HG03196 (cell line): ENCODE measurements around the gene ALKBH8.
A peak's percentile ranks its signal among the peaks of the same experiment; 100 is the strongest.
"Not testable (repeated sequence)": the region's sequence is repeated elsewhere in the genome, so short reads cannot be mapped to it uniquely, and the experiment has no call there.

Source experiments
- ATAC-seq: cut with Tn5 transposase; IDR thresholded peaks from one replicate; pipeline ENCODE4 v1.9.1; 2021; ENCODE audit not compliant: unreplicated experiment

The ALKBH8 gene

GRCh38 chr11:107565219-107565937 is at the start of gene ALKBH8:
TSS of gene ALKBH8 (minus strand) at chr11:107565735. CDS start at chr11:107560893, 4,842 bp downstream.
- ATAC-seq: peak; percentile 79

- no peak for ATAC-seq
Measured at GRCh38 chr11:107612445-107612844, 46.9 kb upstream of the ALKBH8 start.

DNA sequence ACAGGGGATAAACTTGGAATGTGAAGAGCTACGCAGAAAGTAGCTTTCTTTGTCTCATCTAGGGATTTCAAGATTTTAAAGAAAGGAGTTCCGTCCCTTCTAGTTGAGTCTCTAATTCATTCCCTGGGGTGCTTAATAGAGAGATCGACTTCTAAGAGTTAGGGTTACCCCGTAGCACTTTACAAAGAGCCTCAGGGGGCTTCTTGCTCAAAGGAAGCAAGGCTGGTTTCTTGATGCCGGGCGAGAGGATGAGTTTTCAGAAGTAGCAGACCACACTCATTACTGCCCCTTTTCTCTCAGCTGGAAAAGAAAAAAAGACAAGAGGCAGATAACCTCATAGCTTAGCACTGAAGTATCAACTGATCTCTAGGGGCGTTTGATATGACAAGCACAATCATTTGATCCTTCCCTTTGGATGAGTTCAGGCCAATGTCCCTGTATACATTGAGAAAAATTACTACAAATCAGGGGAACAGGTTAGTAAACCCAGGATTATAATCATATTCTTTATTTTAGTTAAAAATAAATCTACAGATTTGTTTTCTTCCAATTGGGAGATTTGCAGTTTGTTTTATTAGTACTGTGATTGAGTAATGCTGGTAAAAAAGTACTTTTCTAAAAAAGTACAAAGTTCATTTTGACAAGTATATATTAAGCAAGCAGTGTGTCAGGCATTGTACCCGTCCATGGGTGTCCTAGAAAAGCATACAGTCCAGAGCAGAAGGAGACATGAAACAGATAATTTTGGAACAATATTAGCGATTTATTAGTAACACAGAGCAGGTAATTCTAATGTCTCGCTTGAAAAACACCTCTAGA is 44.1 kb upstream of the ALKBH8 start:
- no peak for ATAC-seq

DNA sequence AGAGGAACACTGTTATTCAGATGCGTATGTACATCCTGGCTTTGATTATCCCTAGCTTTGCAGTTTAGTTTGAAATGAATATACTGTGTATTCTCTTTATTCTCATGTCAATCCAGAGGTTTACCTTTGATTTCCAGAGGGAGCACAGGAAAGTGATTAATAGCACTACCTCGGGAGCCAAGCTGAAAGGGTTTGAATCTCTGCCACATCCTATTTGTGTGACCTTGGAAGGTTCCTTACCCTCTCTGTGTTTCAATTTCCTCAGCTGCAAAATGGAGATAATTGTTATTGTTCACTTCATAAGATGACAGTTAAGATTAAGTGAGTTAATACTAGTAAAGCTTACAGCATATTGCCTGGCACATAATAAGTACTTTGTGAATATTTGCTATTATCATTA is 43.3 kb upstream of the ALKBH8 start:
- no peak for ATAC-seq

- no peak for ATAC-seq
Measured at GRCh38 chr11:107606141-107606540, 40.6 kb upstream of the ALKBH8 start.

GRCh38 chr11:107605061-107606006 is 39.8 kb upstream of the ALKBH8 start:
- no peak for ATAC-seq

DNA sequence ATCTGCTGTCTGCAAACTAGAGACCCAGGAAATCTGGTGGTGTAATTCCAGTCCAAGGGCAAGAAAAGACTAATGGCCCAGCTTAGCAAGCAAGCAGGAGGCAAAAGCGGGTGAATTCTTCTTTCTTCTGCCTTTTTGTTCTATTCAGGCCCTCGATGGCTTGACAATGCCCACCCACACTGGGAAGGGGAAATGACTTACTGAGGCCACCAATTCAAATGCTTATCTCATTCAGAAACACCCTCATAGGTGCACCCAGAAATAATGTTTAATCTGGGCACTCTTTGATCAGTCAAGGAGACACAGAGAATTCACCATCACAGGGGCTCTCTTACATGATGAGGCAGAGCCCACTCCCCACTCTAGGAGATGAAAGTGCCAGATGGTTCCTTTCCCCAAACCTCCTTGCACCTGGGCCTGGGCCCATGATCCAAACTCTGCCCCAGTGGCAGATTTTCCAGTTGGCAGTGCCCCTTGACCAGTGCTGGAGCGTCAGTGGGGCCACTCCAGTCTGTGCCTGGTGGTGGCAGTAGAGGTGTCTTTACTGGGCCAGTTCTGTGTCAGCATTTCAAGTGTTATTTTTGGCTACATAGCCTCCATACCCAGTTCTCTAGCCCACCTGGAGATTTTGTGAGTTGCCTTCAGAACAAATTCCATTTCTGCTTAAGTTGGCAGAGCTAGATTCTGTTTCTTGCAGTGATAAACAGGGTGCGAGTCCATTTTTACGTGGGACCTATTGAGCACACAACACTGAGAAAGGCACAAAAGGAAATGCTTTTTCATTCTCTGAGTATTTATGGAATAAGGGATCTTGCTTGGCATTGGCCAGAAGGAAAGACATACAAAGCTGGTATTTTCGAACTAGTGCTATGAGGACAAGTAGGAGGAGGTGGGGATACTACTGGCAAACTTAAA is 32.9 kb upstream of the ALKBH8 start:
- peak; percentile 68 for ATAC-seq

- ATAC-seq: no peak
Measured at GRCh38 chr11:107594736-107595135, 29.2 kb upstream of the ALKBH8 start.

DNA sequence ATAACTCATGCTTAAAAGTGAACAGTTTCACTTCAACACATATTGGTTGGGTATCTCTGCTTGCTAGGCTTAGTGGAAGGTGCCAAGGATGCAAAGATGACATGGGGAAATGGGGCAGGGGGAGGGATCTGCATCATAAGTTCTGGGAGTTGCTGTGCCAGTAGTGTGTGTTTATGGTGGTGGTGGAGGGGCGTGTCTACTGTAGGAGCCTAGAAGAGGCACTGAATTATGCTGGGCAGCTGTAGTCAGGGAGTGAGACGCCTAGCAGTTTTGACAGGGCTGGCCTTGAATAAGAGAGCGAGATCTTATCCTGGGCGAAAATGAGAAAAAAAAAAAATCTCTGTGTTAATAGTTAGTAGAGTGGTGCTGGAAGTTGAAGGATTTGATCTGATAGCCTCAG is 28.4 kb upstream of the ALKBH8 start:
- no peak for ATAC-seq

GRCh38 chr11:107592813-107593212 is 27.3 kb upstream of the ALKBH8 start:
- ATAC-seq: no peak

DNA sequence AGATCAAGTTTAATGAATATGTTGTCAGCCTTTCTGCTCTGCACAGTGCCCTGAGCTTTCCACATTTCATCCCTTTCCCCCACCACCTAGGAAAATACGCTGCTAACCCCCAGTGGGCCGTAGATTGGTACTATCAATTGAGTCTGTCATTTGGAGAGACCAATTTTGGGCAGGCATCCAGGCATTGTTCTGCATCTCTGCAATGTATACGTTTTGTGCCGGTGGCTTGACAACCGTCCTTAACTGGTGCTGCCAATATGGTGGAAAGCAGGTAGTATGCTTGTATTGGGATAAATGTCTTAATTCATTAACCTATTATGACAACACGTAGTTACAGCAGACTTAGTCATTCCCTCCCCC is 26.7 kb upstream of the ALKBH8 start:
- ATAC-seq: peak; percentile 6

DNA sequence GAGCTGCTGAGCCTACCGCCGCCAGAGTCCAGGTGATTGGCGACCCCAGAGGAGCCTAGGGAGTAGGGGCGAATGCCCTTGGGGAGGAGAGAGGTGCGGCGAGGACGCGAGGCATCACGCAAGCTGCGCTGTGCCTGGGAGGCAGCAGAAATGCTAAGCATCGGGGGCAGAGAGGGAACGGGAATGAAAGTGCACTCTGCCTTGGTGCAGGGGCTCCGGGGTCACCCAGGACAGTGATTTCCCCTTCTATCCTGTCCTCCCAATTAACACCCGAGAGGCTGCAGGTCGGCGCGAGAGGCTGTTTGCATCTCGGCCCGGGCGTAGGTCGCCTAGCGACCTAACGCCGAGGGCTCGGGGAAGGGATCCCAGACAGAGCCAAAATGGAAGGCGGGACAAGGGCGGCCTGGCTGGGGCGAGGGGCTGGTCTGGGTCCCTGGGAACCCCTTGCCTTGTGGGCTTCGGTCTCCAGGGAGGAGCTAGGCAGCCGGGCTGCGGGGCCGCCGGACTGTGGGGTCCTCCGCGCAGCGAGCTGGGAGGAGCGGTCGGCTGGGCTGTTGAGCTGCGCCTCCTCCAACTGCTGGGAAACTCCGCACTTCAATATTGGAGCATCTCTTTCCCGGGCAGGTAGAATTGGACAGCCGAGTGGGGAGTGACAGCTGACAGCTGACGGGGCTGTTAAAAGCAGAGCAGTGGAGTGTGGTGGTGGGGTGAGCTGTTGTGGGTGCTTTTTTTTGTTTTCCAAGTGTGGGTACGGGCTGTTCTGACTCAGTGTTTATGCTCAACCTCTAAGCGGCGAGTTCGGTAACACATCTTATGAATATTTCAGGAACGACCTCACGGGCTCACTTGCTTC is 26.1 kb upstream of the ALKBH8 start:
- ATAC-seq: peak; percentile 22

DNA sequence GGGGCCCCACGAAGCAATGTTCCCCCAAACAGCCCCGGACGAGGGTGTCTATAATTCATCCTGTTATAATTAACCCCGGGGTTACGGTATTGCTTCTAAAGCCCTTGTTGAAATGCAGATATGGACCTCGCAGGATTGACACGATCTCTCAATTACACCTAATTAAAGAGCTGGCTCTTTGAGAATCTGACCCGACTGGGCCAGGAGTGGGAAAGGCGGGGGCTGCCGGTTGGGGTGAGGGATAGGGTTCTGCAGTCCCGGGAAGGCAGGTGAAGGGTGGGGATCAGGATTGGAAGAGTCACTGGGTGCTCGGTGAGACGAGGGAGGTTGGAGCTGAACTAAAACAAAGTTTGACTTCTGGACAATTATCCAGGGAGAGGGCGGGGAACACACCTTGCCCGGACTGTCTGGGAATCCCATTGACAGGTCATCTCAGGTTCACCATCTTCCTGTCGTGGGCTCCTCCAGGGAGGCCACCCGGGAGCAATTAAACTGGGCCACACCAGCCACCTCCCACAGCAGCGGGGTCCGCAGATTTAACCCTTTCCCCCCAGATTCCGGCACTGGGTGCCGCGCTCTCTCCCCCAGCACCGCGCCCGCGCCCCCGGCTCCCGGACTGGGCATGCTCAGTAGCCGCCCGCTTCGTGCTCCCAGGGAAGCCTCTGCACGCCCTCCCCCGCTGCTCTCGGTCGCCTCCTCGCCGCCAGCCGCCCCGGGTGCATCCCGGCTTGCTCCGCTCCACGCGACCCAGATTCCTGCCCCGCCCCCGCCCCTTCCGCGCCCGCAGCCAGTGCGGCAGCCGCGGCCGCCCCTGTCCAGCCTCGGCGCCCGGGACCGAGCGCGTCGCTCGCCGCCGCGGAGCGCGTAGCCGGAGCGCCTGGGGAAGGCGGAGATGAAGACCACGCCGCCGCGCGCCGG is 25.2 kb upstream of the ALKBH8 start, which contains the start of gene ELMOD1:
Gene ELMOD1, plus strand, starts transcription at position 688 of the 918 bp plus-strand sequence. CDS start 27,043 bp downstream, outside the sequence.
- ATAC-seq: peak; percentile 56

GRCh38 chr11:107587306-107587979 is 21.9 kb upstream of the ALKBH8 start:
- ATAC-seq: no peak

- no peak for ATAC-seq
Measured at GRCh38 chr11:107583629-107584195, 18.2 kb upstream of the ALKBH8 start.

DNA sequence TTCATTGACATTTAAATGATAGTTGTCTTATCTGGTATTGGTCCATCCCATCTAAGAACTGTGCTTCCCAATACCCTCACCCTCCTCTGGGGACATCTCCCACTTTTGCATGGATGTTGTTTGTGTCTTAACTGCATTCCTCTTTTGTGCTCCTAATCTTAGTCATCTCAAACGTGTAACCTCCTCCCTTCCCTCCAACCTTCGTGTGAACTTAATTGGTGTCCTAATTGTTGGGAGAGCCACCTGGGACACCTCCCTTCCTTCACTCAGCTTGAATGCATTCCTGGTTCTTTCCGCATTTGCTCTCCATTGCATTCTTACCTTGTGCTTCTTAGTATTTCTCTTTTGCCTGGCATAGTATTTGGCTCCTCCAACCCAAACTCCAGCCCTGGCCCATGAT is 15.6 kb upstream of the ALKBH8 start:
- no peak for ATAC-seq

DNA sequence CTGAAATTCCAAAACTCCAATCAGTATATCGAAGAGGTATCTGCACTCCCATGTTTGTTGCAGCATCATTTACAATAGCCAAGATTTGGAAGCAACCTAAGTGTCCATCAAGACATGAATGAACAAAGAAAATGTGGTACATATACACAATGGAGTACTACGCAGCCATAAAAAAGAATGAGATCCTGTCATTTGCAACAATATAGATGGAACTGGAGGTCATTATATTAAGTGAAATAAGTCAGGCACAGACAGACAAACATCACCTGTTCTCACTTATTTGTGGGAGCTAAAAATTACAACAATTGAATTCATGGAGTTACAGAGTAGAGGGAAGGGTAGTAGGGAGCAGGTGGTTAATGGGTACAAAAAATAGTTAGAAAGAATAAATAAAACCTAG is 13.6 kb upstream of the ALKBH8 start:
- ATAC-seq: not testable (repeated sequence)
